Caco-2 (cell line): ENCODE results near the gene LHFPL3. TPM values are rescaled to one million over a fixed set of nuclear protein-coding genes. Genes with fewer than 3 reads are reported as not detected.

Experiments
- BruUV-seq: library from RNA; stranded (reverse); fragments of 400-500 nt; replicated peaks from 2 replicates; lab custom pipeline; 2021; lab: Mats Ljungman, UMichigan
- CTCF ChIA-PET: fragments of 300-600 bp; sonication (Branson Sonifier 250); formaldehyde crosslinking; loops from one replicate; lab custom pipeline; 2022; ENCODE audit warnings: antibody characterized with exemption; lab: Charles Lee
- POLR2A ChIA-PET: fragments of 300-600 bp; sonication (Branson Sonifier 250); formaldehyde crosslinking; loops from one replicate; lab custom pipeline; 2022; ENCODE audit warnings: antibody characterized with exemption; lab: Charles Lee
- DNase-seq, 2 experiments: peaks; one replicate each; pipeline versions ENCODE4 v3.0.0 to v3.0.0-alpha.2; 2020 to 2022
- H3K27me3 ChIP-seq: replicated peaks from 2 replicates; pipeline ENCODE4 v1.6.0; 2011; ENCODE audit warnings: low read length; ENCODE audit not compliant: control insufficient read depth, insufficient read depth
- H3K36me3 ChIP-seq: 2 replicates; pipeline ENCODE4 v1.5.1; 2011; ENCODE audit warnings: low read length; ENCODE audit not compliant: control insufficient read depth, insufficient read depth
- H3K4me1 ChIP-seq: fragments of 250-450 bp; sonication (Bioruptor Pico); 2 replicates; pipeline ENCODE4 v1.5.1; 2020; ENCODE audit warnings: mild to moderate bottlenecking
- H3K4me3 ChIP-seq: 2 replicates; pipeline ENCODE4 v1.5.1; 2011; ENCODE audit warnings: low read depth, mild to moderate bottlenecking, control low read depth, low read length
- H3K9me3 ChIP-seq: fragments of 250-450 bp; sonication (Bioruptor Pico); 2 replicates; pipeline ENCODE4 v1.5.1; 2020; ENCODE audit warnings: mild to moderate bottlenecking, moderate library complexity
- H3K27ac Mint-ChIP-seq: one replicate; pipeline ENCODE4 v1.8.0; 2022; ENCODE audit warnings: mixed read lengths; ENCODE audit not compliant: unreplicated experiment
- H3K27me3 Mint-ChIP-seq: one replicate; pipeline ENCODE4 v1.8.0; 2022; ENCODE audit warnings: mixed read lengths; ENCODE audit not compliant: insufficient read depth, unreplicated experiment
- H3K36me3 Mint-ChIP-seq: one replicate; pipeline ENCODE4 v1.8.0; 2022; ENCODE audit warnings: mild to moderate bottlenecking, mixed read lengths; ENCODE audit not compliant: insufficient read depth, unreplicated experiment
- H3K4me1 Mint-ChIP-seq: one replicate; pipeline ENCODE4 v1.8.0; 2022; ENCODE audit warnings: low read depth, mixed read lengths; ENCODE audit not compliant: unreplicated experiment
- H3K4me3 Mint-ChIP-seq: one replicate; pipeline ENCODE4 v1.8.0; 2022; ENCODE audit warnings: mild to moderate bottlenecking, moderate library complexity, mixed read lengths; ENCODE audit not compliant: unreplicated experiment
- H3K9me3 Mint-ChIP-seq: one replicate; pipeline ENCODE4 v1.8.0; 2022; ENCODE audit warnings: mixed read lengths; ENCODE audit not compliant: unreplicated experiment
- CTCF ChIP-seq, 2 experiments: fragments of 200-600 bp in 1 of 2; IDR thresholded peaks; 1 replicate in 1 of 2; 2 replicates in 1 of 2; pipeline versions ENCODE4 v1.5.1 to v1.8.0; 2011 to 2022; ENCODE audit warnings: antibody characterized with exemption in 1 of 2, control low read depth in 1 of 2, inconsistent platforms in 1 of 2, low read depth in 1 of 2, low read length in 1 of 2, mild to moderate bottlenecking in 1 of 2, moderate library complexity in 1 of 2; ENCODE audit not compliant: insufficient read depth in 1 of 2, severe bottlenecking in 1 of 2, unreplicated experiment in 1 of 2
- intact Hi-C: fragments of 100-400 bp; cut with micrococcal nuclease; formaldehyde crosslinking; loops from one replicate; pipeline ENCODE4 v1.10.0; 2022; ENCODE audit not compliant: unreplicated experiment
- total RNA-seq: library from RNA; stranded (reverse); gene quantifications from 2 replicates; pipeline ENCODE4 v1.2.3, GENCODE V29; 2022

The LHFPL3 gene
- total RNA-seq, 1 experiment from 2014 or later: not detected

- Histone ChIP-seq H3K4me1 (no peaks in the 10 kb centered on the region), H3K36me3 (no peaks in the 10 kb centered on the region), H3K9me3 (no peaks in the 10 kb centered on the region), H3K4me3 (no peak overlapping the region), H3K27me3 (no peaks in the 10 kb centered on the region)
- TF ChIP-seq CTCF (IDR thresholded peaks at IDR 0.05; ENCODE audit: insufficient read depth in 1 of 2, low read depth in 1 of 2, low read length in 1 of 2, severe bottlenecking in 1 of 2, unreplicated experiment in 1 of 2): no peak
- no peaks in the 10 kb centered on the region for H3K9me3 Mint-ChIP-seq
- H3K36me3 Mint-ChIP-seq: no peaks in the 10 kb centered on the region
- no peaks in the 10 kb centered on the region for H3K27me3 Mint-ChIP-seq
- no peak overlapping the region for H3K27ac Mint-ChIP-seq
- CTCF ChIA-PET: interaction anchor here (0.6 kb wide), 1 partner anchor 79 kb away, joined by 3 read pairs; no protein-coding TSS in a partner anchor
- no peak for DNase-seq
- intact Hi-C loops: no loop called here
- no TSS peak for BruUV-seq
- no peak overlapping the region for H3K4me3 Mint-ChIP-seq
- H3K4me1 Mint-ChIP-seq: peaks cover 11% of the 10 kb centered on the region
- POLR2A ChIA-PET: no interaction called here
These were observed 605.2 kb downstream of the LHFPL3 start for GRCh38 chr7:104933521-104933988.

GRCh38 chr7:104934665-104935064, 606.3 kb downstream of the LHFPL3 start:
- intact Hi-C loops: no loop called here
- no peaks in the 10 kb centered on the region for H3K9me3 Mint-ChIP-seq
- ChIA-PET POLR2A (no interaction called here), CTCF (no interaction called here)
- Histone ChIP-seq H3K27me3 (no peaks in the 10 kb centered on the region), H3K36me3 (no peaks in the 10 kb centered on the region), H3K4me1 (no peaks in the 10 kb centered on the region), H3K9me3 (no peaks in the 10 kb centered on the region), H3K4me3 (no peak overlapping the region)
- H3K4me1 Mint-ChIP-seq: peaks cover 11% of the 10 kb centered on the region
- no TSS peak for BruUV-seq
- TF ChIP-seq CTCF (IDR thresholded peaks at IDR 0.05; ENCODE audit: insufficient read depth in 1 of 2, low read depth in 1 of 2, low read length in 1 of 2, severe bottlenecking in 1 of 2, unreplicated experiment in 1 of 2): no peak
- H3K27me3 Mint-ChIP-seq: no peaks in the 10 kb centered on the region
- H3K36me3 Mint-ChIP-seq: no peaks in the 10 kb centered on the region
- H3K27ac Mint-ChIP-seq: no peak overlapping the region
- no peak overlapping the region for H3K4me3 Mint-ChIP-seq
- no peak for DNase-seq

- no peaks in the 10 kb centered on the region for H3K9me3 ChIP-seq
- Mint-ChIP-seq H3K9me3 (no peaks in the 10 kb centered on the region), H3K27me3 (no peaks in the 10 kb centered on the region), H3K27ac (no peak overlapping the region), H3K4me3 (no peak overlapping the region), H3K4me1 (peaks cover 11% of the 10 kb centered on the region), H3K36me3 (no peaks in the 10 kb centered on the region)
- intact Hi-C loops: no loop called here
- POLR2A ChIA-PET: no interaction called here
- no peak for DNase-seq
- BruUV-seq: no TSS peak
- no peak for TF ChIP-seq CTCF (IDR thresholded peaks at IDR 0.05; ENCODE audit: insufficient read depth in 1 of 2, low read depth in 1 of 2, low read length in 1 of 2, severe bottlenecking in 1 of 2, unreplicated experiment in 1 of 2)
- no peaks in the 10 kb centered on the region for H3K36me3 ChIP-seq
- no peaks in the 10 kb centered on the region for H3K4me1 ChIP-seq
- H3K27me3 ChIP-seq: no peaks in the 10 kb centered on the region
- no peak overlapping the region for H3K4me3 ChIP-seq
- CTCF ChIA-PET: no interaction called here
These were observed 606.9 kb downstream of the LHFPL3 start for GRCh38 chr7:104935276-104935675.
